Measurements from ENCODE around the gene COL4A4. TPM values are rescaled to one million over a fixed set of nuclear protein-coding genes. Genes with fewer than 3 reads are reported as not detected.
A peak's percentile ranks its signal among the peaks of the same experiment; 100 is the strongest.

COL4A4 gene
- total and polyA plus RNA-seq, 2 of the 4 experiments (the other 2 are of a cell fraction) = 0.02 TPM; not detected in 1

DNA sequence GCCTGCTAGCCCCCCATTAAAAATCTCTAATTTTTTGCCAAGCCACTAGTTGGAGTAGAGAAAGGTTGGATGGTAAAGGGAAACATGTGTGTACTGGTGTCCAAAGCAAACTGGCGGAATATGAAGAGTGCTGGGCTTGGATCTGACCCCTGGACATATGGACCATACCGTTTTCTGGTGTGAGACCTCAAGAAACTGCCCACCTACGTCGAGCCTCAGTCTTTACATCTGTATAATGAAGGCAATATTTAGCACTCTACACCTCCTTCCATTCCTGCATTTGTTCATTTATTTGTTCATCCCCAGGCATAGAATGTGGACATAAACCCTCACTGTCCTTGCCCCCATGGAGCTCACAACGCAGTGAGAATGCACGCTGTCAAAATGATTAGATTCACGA, 185.7 kb downstream of the COL4A4 start (continued):
- TF ChIP-seq, protein P1, sequence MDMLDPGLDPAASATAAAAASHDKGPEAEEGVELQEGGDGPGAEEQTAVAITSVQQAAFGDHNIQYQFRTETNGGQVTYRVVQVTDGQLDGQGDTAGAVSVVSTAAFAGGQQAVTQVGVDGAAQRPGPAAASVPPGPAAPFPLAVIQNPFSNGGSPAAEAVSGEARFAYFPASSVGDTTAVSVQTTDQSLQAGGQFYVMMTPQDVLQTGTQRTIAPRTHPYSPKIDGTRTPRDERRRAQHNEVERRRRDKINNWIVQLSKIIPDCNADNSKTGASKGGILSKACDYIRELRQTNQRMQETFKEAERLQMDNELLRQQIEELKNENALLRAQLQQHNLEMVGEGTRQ (IDR thresholded peaks at IDR 0.05; ENCODE audit: low read depth, low read length) = no peak

- Histone ChIP-seq H3K23ac (ENCODE audit: low read depth, low read length) (no peak overlapping the region), H3K4ac (ENCODE audit: low read depth, low read length) (no peak overlapping the region), H3K56ac (ENCODE audit: extremely low read depth, insufficient read depth, low read length) (no peak overlapping the region), H4K5ac (ENCODE audit: low read depth, low read length) (no peak overlapping the region), H3K18ac (ENCODE audit: low read depth, low read length) (no peak overlapping the region), H3K14ac (replicated peaks; ENCODE audit: low read depth, low read length) (no peak overlapping the region), H3K27me3 (ENCODE audit: control insufficient read depth, insufficient read depth, low read length) (no peaks in the 10 kb centered on the region), H3K9me3 (ENCODE audit: control insufficient read depth, insufficient read depth, low read length) (no peaks in the 10 kb centered on the region), H2AFZ (replicated peaks; ENCODE audit: low read length, poor library complexity) (no peak overlapping the region), H3K79me1 (ENCODE audit: low read depth in 1 of 2, low read length in 2 of 2) (peaks cover 0 to 4% of the 10 kb centered on the region in 2 experiments; a peak in 1 of 4 replicates), H3K9me1 (ENCODE audit: insufficient read depth, low read length) (no peaks in the 10 kb centered on the region), H4K91ac (ENCODE audit: insufficient read depth, low read depth, low read length) (no peak overlapping the region), H3K36me3 (ENCODE audit: control insufficient read depth, insufficient read depth, low read length) (peaks cover 2% of the 10 kb centered on the region; the same call in 1 of the 2 replicates), H2BK5ac (ENCODE audit: low read depth, low read length, poor library complexity, severe bottlenecking) (no peak overlapping the region), H2AK9ac (replicated peaks; ENCODE audit: low read depth, low read length, poor library complexity) (no peak overlapping the region), H3K4me3 (ENCODE audit: insufficient read depth, low read depth, low read length) (no peak overlapping the region), H2BK20ac (ENCODE audit: low read depth, low read length) (no peak overlapping the region), H2AK5ac (ENCODE audit: low read depth, low read length) (no peak overlapping the region), H3K4me1 (ENCODE audit: control insufficient read depth, insufficient read depth, low read length) (peaks cover 5% of the 10 kb centered on the region; the same call in 1 of the 2 replicates), H4K8ac (ENCODE audit: low read depth in 2 of 2, low read length in 2 of 2) (no peak overlapping the region), H3K27ac (ENCODE audit: insufficient read depth, low read length) (no peak overlapping the region), H4K20me1 (ENCODE audit: insufficient read depth, low read length) (no peaks in the 10 kb centered on the region), H3K9ac (ENCODE audit: low read depth, low read length) (no peak overlapping the region), H2BK120ac (ENCODE audit: low read depth, low read length) (no peak overlapping the region), H3K4me2 (ENCODE audit: low read depth, low read length) (no peak overlapping the region), H2BK15ac (ENCODE audit: low read depth, low read length) (no peak overlapping the region)
- TF ChIP-seq BHLHE40 (IDR thresholded peaks at IDR 0.05; ENCODE audit: low read depth, low read length) = 0 out of 2 replicates have a peak, but pooled peaks have one; percentile 14
- TF ChIP-seq MAZ (IDR thresholded peaks at IDR 0.05; ENCODE audit: borderline replicate concordance, low read depth, low read length) = no peak
- intact Hi-C loops (cut with micrococcal nuclease) = no loop called here
- no TSS peak for BruUV-seq (replicated peaks)
- ATAC-seq (ENCODE audit: low read depth) (peak; percentile 85), DNase-seq (peak; percentile 74)
- POLR2A ChIA-PET (ENCODE audit: unreplicated experiment) = interaction anchor here (0.6 kb wide), 1 partner anchor 642 kb away, joined by 5 read pairs; no protein-coding TSS in a partner anchor
- CTCF ChIA-PET = interaction anchor here (0.6 kb wide), 2 partner anchors 157 to 1219 kb away, joined by 3 to 4 read pairs; no protein-coding TSS in a partner anchor
- WGBS, 2 experiments (ENCODE audit: extremely low coverage in 2 of 2, insufficient read length in 1 of 2) = no CpG with 5 or more reads among the region's 2 CpGs
- dilution Hi-C loops (cut with HindIII; ENCODE audit: low sequenced_read_pairs, unreplicated experiment) = no loop called here
- in situ Hi-C loops (cut with MboI; ENCODE audit: low sequenced_read_pairs) = loop anchor here (25.0 kb wide), 2 partner anchors 790 to 1115 kb away; no protein-coding TSS in a partner anchor
These were observed 186.2 kb downstream of the COL4A4 start for GRCh38 chr2:226977775-226978190.
